ENCODE measurements around the gene CNTNAP5. TPM values are rescaled to one million over a fixed set of nuclear protein-coding genes. Genes with fewer than 3 reads are reported as not detected.

CNTNAP5 gene
- total RNA-seq, 2 experiments from 2014 or later = not detected

DNA sequence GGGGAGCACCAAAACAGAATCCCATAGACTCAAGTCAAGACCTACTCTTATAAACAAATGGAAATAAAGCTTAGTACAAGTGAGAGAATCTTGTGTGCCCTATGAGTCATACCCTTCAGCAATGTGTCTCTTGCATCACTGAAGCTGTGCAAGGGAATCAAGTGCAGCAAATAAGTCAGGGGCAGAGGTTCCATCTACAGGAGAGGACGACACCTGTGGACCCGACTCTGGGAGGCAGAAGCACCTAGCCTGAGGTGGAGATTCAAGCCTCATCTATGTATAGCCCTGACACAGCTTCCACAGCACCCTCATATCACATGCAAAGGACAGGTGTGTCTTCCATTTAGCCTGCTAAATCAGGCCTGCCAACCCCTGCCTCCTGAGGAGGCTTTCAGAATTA, 298.2 kb downstream of the CNTNAP5 start:
- no peaks in the 10 kb centered on the region for H3K4me1 Mint-ChIP-seq (ENCODE audit: low read depth)
- ChIA-PET POLR2A (no interaction called here), CTCF (no interaction called here)
- no peak overlapping the region for H3K4me3 Mint-ChIP-seq
- Histone ChIP-seq H3K27ac (ENCODE audit: low read depth in 1 of 2, low read length in 2 of 2) (no peak overlapping the region), H3K36me3 (ENCODE audit: insufficient read depth, low read length) (no peaks in the 10 kb centered on the region), H3K4me3 (ENCODE audit: low read length) (no peak overlapping the region), H3K9me3 (ENCODE audit: control insufficient read depth in 1 of 2, insufficient read depth in 1 of 2, low read length in 2 of 2) (peaks cover 0 to 3% of the 10 kb centered on the region in 2 experiments), H3K27me3 (ENCODE audit: control insufficient read depth in 1 of 2, insufficient read depth in 2 of 2, low read length in 2 of 2) (no peaks in the 10 kb centered on the region), H3K4me1 (ENCODE audit: insufficient read depth, low read length) (no peaks in the 10 kb centered on the region)
- peaks cover 3% of the 10 kb centered on the region for H3K9me3 Mint-ChIP-seq
- H3K36me3 Mint-ChIP-seq (ENCODE audit: low read depth) = no peaks in the 10 kb centered on the region
- TF ChIP-seq, protein P1, sequence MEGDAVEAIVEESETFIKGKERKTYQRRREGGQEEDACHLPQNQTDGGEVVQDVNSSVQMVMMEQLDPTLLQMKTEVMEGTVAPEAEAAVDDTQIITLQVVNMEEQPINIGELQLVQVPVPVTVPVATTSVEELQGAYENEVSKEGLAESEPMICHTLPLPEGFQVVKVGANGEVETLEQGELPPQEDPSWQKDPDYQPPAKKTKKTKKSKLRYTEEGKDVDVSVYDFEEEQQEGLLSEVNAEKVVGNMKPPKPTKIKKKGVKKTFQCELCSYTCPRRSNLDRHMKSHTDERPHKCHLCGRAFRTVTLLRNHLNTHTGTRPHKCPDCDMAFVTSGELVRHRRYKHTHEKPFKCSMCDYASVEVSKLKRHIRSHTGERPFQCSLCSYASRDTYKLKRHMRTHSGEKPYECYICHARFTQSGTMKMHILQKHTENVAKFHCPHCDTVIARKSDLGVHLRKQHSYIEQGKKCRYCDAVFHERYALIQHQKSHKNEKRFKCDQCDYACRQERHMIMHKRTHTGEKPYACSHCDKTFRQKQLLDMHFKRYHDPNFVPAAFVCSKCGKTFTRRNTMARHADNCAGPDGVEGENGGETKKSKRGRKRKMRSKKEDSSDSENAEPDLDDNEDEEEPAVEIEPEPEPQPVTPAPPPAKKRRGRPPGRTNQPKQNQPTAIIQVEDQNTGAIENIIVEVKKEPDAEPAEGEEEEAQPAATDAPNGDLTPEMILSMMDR (IDR thresholded peaks at IDR 0.05) = no peak
- no peak for ATAC-seq (ENCODE audit: poor library complexity)
- H3K27me3 Mint-ChIP-seq = no peaks in the 10 kb centered on the region
- H3K27ac Mint-ChIP-seq = no peak overlapping the region
- intact Hi-C loops (cut with DNase I, micrococcal nuclease) = no loop called here
- DNase-seq = no peak

DNA sequence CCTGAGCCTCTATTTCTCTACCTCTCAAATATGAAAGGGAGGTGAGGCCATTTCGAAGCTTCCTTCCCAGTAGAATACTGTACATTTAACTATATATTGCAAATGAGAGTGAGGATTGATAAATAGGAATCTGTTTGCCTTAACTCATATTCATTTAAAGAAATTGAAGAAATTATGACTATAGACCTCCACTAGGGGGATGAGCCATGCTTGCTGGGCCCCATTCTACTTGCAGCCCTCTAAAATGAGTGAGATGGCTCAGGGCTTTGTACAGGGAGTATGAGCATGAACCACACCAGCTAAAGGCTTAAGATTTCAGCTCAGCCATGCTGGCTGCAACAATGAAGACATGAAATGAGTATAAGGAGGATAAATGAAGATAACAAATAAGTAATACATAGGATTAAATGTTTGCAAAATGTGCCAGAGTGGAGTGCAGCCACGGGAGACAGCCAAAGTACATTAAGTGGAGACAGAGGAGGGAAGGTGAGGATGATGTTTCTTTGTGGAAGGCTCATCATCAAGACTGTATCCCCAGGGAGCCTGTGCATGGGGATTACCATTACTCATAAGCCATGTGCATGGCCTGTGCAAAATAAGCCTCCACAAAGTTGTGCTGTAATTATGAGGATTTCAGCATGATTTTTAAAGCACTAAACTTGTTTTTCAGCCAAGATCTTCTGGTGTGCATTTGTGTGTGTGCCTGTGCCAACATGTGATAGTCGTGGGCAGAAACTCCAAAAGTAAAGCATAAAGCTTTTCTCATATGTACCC, 300.8 kb downstream of the CNTNAP5 start:
- H3K4me3 Mint-ChIP-seq = no peak overlapping the region
- TF ChIP-seq, protein P1 (IDR thresholded peaks at IDR 0.05) = no peak
- Histone ChIP-seq H3K36me3 (ENCODE audit: insufficient read depth, low read length) (no peaks in the 10 kb centered on the region), H3K27me3 (ENCODE audit: control insufficient read depth in 1 of 2, insufficient read depth in 2 of 2, low read length in 2 of 2) (no peaks in the 10 kb centered on the region), H3K4me3 (ENCODE audit: low read length) (no peak overlapping the region), H3K9me3 (ENCODE audit: control insufficient read depth in 1 of 2, insufficient read depth in 1 of 2, low read length in 2 of 2) (peaks cover 0 to 3% of the 10 kb centered on the region in 2 experiments), H3K4me1 (ENCODE audit: insufficient read depth, low read length) (no peaks in the 10 kb centered on the region), H3K27ac (ENCODE audit: low read depth in 1 of 2, low read length in 2 of 2) (no peak overlapping the region)
- H3K4me1 Mint-ChIP-seq (ENCODE audit: low read depth) = no peaks in the 10 kb centered on the region
- no peaks in the 10 kb centered on the region for H3K36me3 Mint-ChIP-seq (ENCODE audit: low read depth)
- intact Hi-C loops (cut with DNase I, micrococcal nuclease) = no loop called here
- H3K27ac Mint-ChIP-seq = no peak overlapping the region
- H3K27me3 Mint-ChIP-seq = no peaks in the 10 kb centered on the region
- POLR2A ChIA-PET = no interaction called here
- DNase-seq = no peak
- CTCF ChIA-PET = no interaction called here
- H3K9me3 Mint-ChIP-seq = peaks cover 9% of the 10 kb centered on the region
- no peak for ATAC-seq (ENCODE audit: poor library complexity)

DNA sequence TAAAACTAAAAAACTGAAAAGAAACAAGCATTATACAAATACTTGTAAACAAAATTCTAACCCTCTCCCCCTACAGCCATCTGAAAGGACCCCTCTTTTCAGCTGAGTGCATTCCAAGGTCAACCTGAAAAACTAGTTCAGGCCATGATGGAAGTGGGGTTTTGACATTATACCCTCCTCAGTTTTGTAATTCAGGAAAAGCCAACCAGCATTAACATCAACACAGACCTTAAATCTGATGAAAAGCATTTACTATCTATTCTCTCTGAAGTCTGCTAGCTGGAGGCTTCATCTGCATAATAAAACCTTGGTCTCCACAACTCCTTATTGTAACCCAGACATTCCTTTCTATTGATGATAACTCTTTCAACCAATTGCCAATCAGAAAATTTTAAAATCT, 302.2 kb downstream of the CNTNAP5 start:
- H3K4me1 Mint-ChIP-seq (ENCODE audit: low read depth) = no peaks in the 10 kb centered on the region
- no peaks in the 10 kb centered on the region for H3K27me3 Mint-ChIP-seq
- ChIA-PET CTCF (no interaction called here), POLR2A (no interaction called here)
- ATAC-seq (ENCODE audit: poor library complexity) (no peak), DNase-seq (no peak)
- H3K36me3 Mint-ChIP-seq (ENCODE audit: low read depth) = no peaks in the 10 kb centered on the region
- TF ChIP-seq, protein P1 (IDR thresholded peaks at IDR 0.05) = no peak
- H3K9me3 Mint-ChIP-seq = peaks cover 9% of the 10 kb centered on the region
- intact Hi-C loops (cut with DNase I, micrococcal nuclease) = no loop called here
- Histone ChIP-seq H3K4me3 (ENCODE audit: low read length) (no peak overlapping the region), H3K36me3 (ENCODE audit: insufficient read depth, low read length) (no peaks in the 10 kb centered on the region), H3K9me3 (ENCODE audit: control insufficient read depth in 1 of 2, insufficient read depth in 1 of 2, low read length in 2 of 2) (no peaks in the 10 kb centered on the region), H3K27ac (ENCODE audit: low read depth in 1 of 2, low read length in 2 of 2) (no peak overlapping the region), H3K27me3 (ENCODE audit: control insufficient read depth in 1 of 2, insufficient read depth in 2 of 2, low read length in 2 of 2) (no peaks in the 10 kb centered on the region), H3K4me1 (ENCODE audit: insufficient read depth, low read length) (no peaks in the 10 kb centered on the region)
- H3K4me3 Mint-ChIP-seq = no peak overlapping the region
- H3K27ac Mint-ChIP-seq = no peak overlapping the region
